Osteocyte (in vitro differentiated cells): ENCODE measurements around the gene AP3D1. TPM values are rescaled to one million over a fixed set of nuclear protein-coding genes. Genes with fewer than 3 reads are reported as not detected.

ENCODE experiments used
- DNase-seq: peaks from one replicate; pipeline ENCODE4 v3.0.0; 2021; ENCODE audit warnings: mixed read lengths; ENCODE audit not compliant: unreplicated experiment; ENCODE audit errors: extremely low spot score
- H3K27ac Mint-ChIP-seq: one replicate; pipeline ENCODE4 v1.8.0; 2021; ENCODE audit warnings: mild to moderate bottlenecking, mixed read lengths; ENCODE audit not compliant: unreplicated experiment
- H3K27me3 Mint-ChIP-seq: one replicate; pipeline ENCODE4 v1.8.0; 2021; ENCODE audit warnings: mixed read lengths; ENCODE audit not compliant: unreplicated experiment
- H3K36me3 Mint-ChIP-seq: one replicate; pipeline ENCODE4 v1.8.0; 2021; ENCODE audit warnings: mixed read lengths; ENCODE audit not compliant: unreplicated experiment
- H3K4me1 Mint-ChIP-seq: one replicate; pipeline ENCODE4 v1.8.0; 2021; ENCODE audit warnings: mixed read lengths; ENCODE audit not compliant: unreplicated experiment
- H3K4me3 Mint-ChIP-seq: one replicate; pipeline ENCODE4 v1.8.0; 2021; ENCODE audit warnings: mild to moderate bottlenecking, moderate library complexity, mixed read lengths; ENCODE audit not compliant: unreplicated experiment
- H3K9me3 Mint-ChIP-seq: one replicate; pipeline ENCODE4 v1.8.0; 2021; ENCODE audit warnings: mixed read lengths; ENCODE audit not compliant: unreplicated experiment
- total RNA-seq: library from RNA; stranded (reverse); gene quantifications from 2 replicates; pipeline ENCODE4 v1.2.1, GENCODE V29; 2021
- TF ChIP-seq, protein P1 (sequence below): fragments of 200-600 bp; sonication (generic); IDR thresholded peaks from 2 replicates; pipeline ENCODE4 v1.5.0; 2021; ENCODE audit warnings: antibody characterized with exemption, mild to moderate bottlenecking, moderate library complexity

The AP3D1 gene
- total RNA-seq, 1 donor from 2014 or later: 139 TPM

DNA sequence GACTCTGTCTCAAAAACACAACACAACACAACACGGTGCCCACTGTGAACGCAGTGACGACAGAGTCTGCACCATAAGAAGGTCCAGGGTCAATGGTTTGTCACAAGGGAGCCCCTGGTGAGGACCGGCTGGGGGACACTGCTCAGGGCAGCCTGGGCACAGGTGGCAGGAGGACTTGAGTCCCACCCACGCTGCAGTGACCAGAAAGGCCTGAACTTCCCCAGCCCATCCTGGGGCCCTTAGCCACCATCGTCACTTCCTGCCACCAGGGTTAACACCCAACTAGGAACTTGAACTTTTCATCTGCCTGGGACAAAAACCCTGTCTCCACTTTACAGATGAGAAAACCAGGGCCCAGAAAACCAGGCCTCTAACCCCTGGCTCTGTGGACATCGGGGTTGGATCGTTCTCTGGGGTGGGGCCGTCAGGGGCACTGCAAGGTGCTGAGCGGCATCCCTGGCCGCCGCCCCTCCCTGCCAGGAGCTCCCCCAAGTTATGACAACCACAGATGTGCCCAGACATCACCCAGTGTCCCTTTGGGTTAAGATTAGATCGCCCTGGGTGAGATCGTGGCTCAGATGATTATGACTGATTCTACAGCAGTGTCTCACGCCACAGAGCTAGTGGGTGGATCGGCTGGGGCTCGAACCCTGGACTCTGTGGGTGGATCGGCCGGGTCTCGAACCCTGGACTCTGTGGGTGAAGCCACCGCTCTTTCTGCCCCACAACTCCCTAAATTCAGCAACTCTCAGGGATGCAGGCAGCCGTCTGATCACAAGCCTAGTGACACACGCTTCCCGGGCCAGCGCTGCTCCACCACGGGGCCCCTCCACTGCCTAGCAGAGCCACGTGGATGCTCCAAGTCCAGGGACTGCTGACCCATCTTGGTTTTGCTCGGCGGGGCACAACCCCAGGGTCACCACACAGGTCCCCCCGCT is 69.2 kb downstream of the AP3D1 start:
- no peak overlapping the region for H3K4me3 Mint-ChIP-seq
- no peak for DNase-seq
- H3K4me1 Mint-ChIP-seq: peaks cover 12% of the 10 kb centered on the region
- peaks cover 10% of the 10 kb centered on the region for H3K36me3 Mint-ChIP-seq
- no peaks in the 10 kb centered on the region for H3K27me3 Mint-ChIP-seq
- TF ChIP-seq, protein P1, sequence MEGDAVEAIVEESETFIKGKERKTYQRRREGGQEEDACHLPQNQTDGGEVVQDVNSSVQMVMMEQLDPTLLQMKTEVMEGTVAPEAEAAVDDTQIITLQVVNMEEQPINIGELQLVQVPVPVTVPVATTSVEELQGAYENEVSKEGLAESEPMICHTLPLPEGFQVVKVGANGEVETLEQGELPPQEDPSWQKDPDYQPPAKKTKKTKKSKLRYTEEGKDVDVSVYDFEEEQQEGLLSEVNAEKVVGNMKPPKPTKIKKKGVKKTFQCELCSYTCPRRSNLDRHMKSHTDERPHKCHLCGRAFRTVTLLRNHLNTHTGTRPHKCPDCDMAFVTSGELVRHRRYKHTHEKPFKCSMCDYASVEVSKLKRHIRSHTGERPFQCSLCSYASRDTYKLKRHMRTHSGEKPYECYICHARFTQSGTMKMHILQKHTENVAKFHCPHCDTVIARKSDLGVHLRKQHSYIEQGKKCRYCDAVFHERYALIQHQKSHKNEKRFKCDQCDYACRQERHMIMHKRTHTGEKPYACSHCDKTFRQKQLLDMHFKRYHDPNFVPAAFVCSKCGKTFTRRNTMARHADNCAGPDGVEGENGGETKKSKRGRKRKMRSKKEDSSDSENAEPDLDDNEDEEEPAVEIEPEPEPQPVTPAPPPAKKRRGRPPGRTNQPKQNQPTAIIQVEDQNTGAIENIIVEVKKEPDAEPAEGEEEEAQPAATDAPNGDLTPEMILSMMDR: no peak
- no peaks in the 10 kb centered on the region for H3K9me3 Mint-ChIP-seq
- H3K27ac Mint-ChIP-seq: no peak overlapping the region

DNA sequence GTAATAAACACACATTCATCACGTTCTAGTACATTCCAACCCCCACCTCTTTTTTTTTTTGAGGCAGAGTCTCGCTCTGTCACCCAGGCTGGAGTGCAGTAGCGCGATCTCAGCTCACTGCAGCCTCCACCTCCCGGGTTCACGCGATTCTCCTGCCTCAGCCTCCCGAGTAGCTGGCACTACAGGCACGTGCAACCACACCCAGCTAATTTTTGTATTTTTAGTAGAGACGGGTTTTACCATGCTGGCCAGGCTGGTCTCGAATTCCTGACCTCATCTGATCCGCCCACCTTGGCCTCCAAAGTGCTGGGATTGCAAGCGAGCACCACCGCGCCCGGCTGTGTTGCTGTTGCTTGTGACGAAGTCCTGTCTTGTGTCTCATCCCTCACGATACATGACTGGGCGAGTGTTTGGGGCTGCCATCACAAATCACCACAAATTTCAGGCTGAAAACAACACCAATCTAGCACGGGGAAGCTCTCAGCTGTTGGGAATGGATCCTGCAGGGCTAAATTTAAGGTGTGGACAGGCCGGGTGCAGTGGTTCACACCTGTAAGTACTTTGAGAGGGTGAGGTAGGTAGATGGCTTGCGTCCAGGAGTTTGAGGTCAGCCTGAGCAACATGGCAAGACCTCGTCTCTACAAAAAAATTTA is 70.9 kb downstream of the AP3D1 start:
- TF ChIP-seq, protein P1: no peak

DNA sequence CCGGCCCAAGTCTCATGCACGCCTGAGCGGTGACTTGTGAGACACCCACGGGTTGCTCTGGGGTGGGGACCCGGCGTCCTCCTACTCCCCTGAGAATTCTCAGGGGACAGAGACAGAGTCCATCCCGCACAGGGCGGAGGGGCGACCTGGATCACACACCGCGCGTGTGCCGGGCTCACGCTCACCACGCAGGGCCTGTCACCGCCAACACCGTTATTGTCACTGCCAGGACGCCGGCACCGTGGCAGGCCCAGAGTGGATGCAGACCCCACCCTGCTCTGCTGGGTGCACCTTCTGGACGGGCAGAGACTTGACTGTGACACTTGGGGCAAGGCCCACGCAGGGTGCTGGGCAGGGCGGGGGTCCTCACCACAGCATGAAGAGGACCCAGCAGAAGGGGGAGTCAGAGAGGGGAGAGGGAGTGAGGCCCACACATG is 71.5 kb downstream of the AP3D1 start:
- TF ChIP-seq, protein P1: no peak
- Mint-ChIP-seq H3K36me3 (peaks cover 10% of the 10 kb centered on the region), H3K4me1 (peaks cover 1% of the 10 kb centered on the region), H3K9me3 (no peaks in the 10 kb centered on the region), H3K27ac (no peak overlapping the region), H3K27me3 (no peaks in the 10 kb centered on the region), H3K4me3 (no peak overlapping the region)
- DNase-seq: no peak

More for the DNA sequence above, 70.9 kb downstream of the AP3D1 start:
- Mint-ChIP-seq H3K27me3 (no peaks in the 10 kb centered on the region), H3K27ac (no peak overlapping the region), H3K4me3 (no peak overlapping the region), H3K4me1 (peaks cover 6% of the 10 kb centered on the region), H3K9me3 (no peaks in the 10 kb centered on the region), H3K36me3 (peaks cover 13% of the 10 kb centered on the region)
- DNase-seq: no peak

DNA sequence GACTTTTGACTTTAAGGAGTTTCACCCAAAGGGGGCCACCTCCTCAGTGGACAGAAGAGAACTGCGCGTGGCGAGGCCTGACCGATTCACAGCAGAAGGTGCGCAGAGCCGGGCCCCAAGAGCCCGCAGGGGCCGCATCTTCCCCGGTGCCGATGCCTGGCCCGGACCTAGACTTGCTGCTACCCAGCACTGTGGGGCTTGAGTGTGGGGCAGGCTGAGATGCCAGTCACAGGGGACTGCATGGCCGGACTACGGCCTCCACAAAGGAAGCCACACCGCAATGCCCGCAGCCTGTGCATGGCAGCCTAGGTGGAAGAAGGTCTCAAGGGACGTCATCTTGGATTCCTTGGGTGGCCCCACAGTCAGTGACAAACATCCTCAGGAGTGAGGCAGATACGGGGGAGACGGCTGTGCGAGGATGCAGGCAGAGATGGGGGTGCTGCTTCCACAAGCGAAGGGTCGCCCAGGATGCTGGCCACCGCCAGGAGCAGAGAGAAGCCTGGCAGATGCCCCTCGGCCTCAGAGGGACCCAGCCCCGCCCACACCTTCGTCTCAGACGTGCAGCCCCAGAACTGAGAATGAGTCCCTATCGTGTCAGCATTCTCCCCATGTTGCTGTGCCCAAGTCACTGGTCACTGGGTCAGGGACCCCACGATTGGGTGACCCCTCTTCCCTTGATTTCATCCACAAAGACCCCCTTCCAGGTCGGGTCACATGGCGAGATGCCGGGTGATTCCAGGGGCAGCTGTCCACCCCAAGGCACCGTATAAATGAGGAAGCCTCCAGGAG is 72.1 kb downstream of the AP3D1 start:
- H3K9me3 Mint-ChIP-seq: no peaks in the 10 kb centered on the region
- H3K36me3 Mint-ChIP-seq: peaks cover 10% of the 10 kb centered on the region
- TF ChIP-seq, protein P1: no peak
- DNase-seq: no peak
- no peak overlapping the region for H3K27ac Mint-ChIP-seq
- no peaks in the 10 kb centered on the region for H3K27me3 Mint-ChIP-seq
- H3K4me3 Mint-ChIP-seq: no peak overlapping the region
- peaks cover 1% of the 10 kb centered on the region for H3K4me1 Mint-ChIP-seq
